NT2/D1 (cell line): ENCODE data around the gene NLRP6.
"Not testable (repeated sequence)": the region's sequence is repeated elsewhere in the genome, so short reads cannot be mapped to it uniquely, and the experiment has no call there.

Experiments
- DNase-seq: peaks from one replicate; pipeline ENCODE4 v3.0.0-alpha.2; 2011; ENCODE audit warnings: low read depth, low spot score
- H3K27me3 ChIP-seq: 2 replicates; pipeline ENCODE4 v1.6.0; 2011; ENCODE audit warnings: mild to moderate bottlenecking; ENCODE audit not compliant: insufficient read length, insufficient read depth
- H3K36me3 ChIP-seq: 2 replicates; pipeline ENCODE4 v1.6.1; 2011; ENCODE audit warnings: mild to moderate bottlenecking, low read length, mixed read lengths; ENCODE audit not compliant: insufficient read depth, insufficient read length
- H3K4me1 ChIP-seq: 2 replicates; pipeline ENCODE4 v1.5.1; 2011; ENCODE audit not compliant: insufficient read depth, insufficient read length
- H3K4me3 ChIP-seq: 2 replicates; pipeline ENCODE4 v1.5.1; 2011; ENCODE audit warnings: low read depth; ENCODE audit not compliant: insufficient read length
- H3K9ac ChIP-seq: 2 replicates; pipeline ENCODE4 v1.6.0; 2011; ENCODE audit warnings: low read depth; ENCODE audit not compliant: insufficient read length
- H3K9me3 ChIP-seq: 2 replicates; pipeline ENCODE4 v1.5.1; 2011; ENCODE audit warnings: mild to moderate bottlenecking, low read length; ENCODE audit not compliant: insufficient read depth
- SUZ12 ChIP-seq: IDR thresholded peaks from 2 replicates; pipeline ENCODE4 v1.6.1; 2011; ENCODE audit not compliant: insufficient read length, insufficient read depth; ENCODE audit errors: extremely low read depth
- YY1 ChIP-seq: IDR thresholded peaks from 2 replicates; pipeline ENCODE4 v1.6.1; 2011; ENCODE audit not compliant: insufficient read length, insufficient read depth
- ZNF274 ChIP-seq: IDR thresholded peaks from 2 replicates; pipeline ENCODE4 v1.6.1; 2011; ENCODE audit warnings: mild to moderate bottlenecking, low read depth, low read length

The NLRP6 gene

DNA sequence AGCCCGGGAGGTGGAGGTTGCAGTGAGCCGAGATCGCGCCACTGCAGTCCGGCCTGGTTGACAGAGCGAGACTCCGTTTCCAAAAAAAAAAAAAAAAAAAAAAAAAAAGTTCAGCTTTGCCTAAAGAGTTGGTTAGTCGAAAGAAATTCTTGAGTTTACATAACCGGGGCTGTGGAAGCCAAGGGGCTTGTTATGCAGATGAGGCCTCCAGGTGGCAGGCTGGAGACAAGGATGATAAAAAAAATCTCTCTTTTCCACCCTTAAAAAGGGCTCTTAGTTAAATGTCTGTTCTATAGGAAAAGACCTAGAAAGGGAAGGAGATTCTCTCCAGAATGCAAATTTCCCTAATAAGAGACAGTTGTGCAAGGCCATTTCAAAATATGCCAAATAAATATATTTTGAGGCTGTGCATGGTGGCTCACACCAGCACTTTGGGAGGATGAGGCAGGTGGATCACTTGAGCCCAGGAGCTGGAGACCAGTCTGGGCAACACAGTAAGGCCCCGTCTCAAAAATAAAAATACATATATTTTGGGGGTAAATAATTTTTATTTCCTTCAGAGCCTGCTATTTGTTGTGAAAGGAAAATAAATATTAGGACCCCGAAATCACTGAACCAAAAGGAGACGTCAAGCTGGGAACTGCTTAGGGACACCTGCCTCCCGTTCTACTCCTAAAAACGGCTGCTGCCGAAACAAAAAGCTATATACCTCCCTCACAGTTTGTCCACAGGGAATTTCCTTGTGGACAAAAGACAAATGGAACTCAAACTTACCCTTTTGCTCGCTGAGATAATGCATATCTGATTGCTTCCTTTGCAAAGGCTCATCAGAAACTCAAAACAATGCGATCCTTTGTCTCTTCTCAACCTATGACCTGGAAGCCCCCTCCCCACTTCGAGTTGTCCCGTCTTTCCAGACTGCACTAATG, 27.0 kb downstream of the NLRP6 start:
- Histone ChIP-seq H3K9me3 (no peaks in the 10 kb centered on the region), H3K36me3 (no peaks in the 10 kb centered on the region), H3K27me3 (no peaks in the 10 kb centered on the region), H3K9ac (no peak overlapping the region), H3K4me1 (peaks cover 26% of the 10 kb centered on the region), H3K4me3 (no peak overlapping the region)
- TF ChIP-seq SUZ12 (no peak), YY1 (no peak), ZNF274 (no peak)
- peak; percentile 93 for DNase-seq

DNA sequence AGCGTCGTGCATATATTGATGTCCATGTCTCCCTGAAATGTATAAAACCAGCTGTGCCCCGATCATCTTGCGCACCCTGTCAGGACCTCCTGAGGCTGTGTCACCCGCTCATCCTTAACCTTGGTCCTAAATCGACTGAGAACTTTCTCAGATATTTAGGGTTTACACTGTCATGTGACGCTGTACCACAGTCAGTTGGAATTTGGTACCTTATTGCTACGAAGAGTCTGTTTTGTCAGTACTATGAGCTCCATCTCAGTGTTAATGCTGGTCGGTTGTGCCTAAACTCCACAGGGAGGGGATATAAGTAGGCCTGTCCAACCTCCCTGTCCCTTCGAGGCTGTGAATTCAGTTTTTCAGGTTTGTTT, 27.6 kb downstream of the NLRP6 start:
- Histone ChIP-seq H3K4me1 (peaks cover 26% of the 10 kb centered on the region), H3K4me3 (no peak overlapping the region), H3K27me3 (no peaks in the 10 kb centered on the region), H3K9me3 (no peaks in the 10 kb centered on the region), H3K36me3 (no peaks in the 10 kb centered on the region), H3K9ac (peak overlapping the region; percentile 39)
- TF ChIP-seq ZNF274: no peak
- no peak for TF ChIP-seq SUZ12
- no peak for TF ChIP-seq YY1
- DNase-seq: no peak

DNA sequence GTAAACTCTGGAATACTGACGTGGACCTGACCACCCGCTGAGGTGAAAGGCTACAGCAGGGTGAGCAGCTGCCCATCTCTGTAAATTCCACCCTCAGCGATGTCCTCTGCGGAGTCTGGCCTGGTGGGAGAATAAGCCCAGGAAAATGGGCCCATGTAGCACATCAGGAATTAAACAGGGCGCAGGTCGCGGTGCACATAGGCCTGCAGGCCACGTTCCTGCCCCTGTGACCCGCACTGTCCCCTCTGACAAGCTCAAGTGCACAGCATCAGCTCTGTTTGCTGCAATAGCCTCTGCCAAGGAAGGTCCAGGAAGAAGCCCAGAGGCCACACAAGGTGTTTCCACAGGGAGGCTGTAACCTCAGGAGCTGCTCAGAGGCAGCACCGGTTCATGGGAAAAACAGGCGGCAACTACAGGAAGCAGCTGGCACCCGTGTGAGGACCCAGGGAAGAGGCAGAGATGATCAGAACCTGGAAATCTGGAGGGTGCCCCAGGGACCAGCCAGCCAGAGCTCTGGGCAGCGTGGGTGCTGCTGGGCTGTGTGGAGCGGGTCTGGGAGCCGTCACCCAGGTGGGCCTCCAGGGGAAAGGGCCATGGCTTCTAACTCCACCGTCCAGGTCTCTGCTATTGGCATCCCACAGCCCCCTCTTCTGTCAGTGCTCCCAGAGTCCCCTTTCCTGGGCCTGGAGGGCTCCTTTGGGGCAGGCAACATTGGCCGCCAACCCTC, 28.6 kb downstream of the NLRP6 start:
- H3K36me3 ChIP-seq: no peaks in the 10 kb centered on the region
- no peak for DNase-seq
- peak overlapping the region; percentile 42 for H3K9ac ChIP-seq
- H3K27me3 ChIP-seq: no peaks in the 10 kb centered on the region
- H3K4me3 ChIP-seq: no peak overlapping the region
- no peaks in the 10 kb centered on the region for H3K9me3 ChIP-seq
- peaks cover 25% of the 10 kb centered on the region for H3K4me1 ChIP-seq
- TF ChIP-seq YY1 (no peak), SUZ12 (no peak), ZNF274 (no peak)

DNA sequence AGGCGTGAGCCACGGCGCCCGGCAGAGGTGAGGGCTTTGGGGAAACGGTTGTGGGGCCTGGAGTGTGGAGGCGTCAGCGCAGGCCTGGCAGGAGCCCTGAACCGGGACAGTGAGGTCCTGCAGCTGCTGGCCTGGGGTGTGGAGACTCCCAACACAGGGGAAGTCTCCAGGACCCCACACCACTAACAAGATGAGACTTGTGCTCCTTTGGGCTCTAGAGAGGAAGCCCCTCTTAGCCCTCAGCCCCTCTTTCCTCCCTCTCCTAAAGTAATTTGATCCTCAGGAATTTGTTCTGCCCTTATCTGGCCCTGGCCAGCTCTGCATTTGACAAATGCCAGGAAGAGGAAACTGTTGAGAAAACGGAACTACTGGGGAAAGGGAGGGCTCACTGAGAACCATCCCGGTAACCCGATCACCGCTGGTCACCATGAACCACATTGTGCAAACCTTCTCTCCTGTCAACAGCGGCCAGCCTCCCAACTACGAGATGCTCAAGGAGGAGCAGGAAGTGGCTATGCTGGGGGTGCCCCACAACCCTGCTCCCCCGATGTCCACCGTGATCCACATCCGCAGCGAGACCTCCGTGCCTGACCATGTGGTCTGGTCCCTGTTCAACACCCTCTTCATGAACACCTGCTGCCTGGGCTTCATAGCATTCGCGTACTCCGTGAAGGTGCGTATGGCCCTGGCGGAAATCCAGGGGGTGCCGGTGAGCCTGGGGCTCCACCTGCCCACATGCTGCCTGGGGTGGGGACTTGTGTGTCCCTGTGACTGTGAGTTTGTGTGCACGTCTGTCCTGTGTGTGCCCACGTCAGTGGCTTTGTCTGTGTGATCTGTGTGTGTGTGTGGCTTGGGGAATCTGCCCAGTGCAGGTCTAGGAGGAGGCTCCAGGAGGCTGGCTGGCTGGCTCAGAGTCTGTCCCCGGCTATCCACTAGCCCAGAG, 29.8 kb downstream of the NLRP6 start, which contains the start of gene IFITM2:
IFITM2 (plus strand) TSS at position 51 of the 943 bp plus-strand sequence; CDS start at position 428, 377 bp downstream.
- Histone ChIP-seq H3K9ac (peak within 1 kb of the TSS; percentile 42), H3K4me1 (peaks cover 25% of the 10 kb centered on the region), H3K4me3 (peak within 1 kb of the TSS; percentile 9)
- not testable (repeated sequence) for H3K9me3 ChIP-seq, H3K27me3 ChIP-seq, H3K36me3 ChIP-seq
- DNase-seq: peak; percentile 63

DNA sequence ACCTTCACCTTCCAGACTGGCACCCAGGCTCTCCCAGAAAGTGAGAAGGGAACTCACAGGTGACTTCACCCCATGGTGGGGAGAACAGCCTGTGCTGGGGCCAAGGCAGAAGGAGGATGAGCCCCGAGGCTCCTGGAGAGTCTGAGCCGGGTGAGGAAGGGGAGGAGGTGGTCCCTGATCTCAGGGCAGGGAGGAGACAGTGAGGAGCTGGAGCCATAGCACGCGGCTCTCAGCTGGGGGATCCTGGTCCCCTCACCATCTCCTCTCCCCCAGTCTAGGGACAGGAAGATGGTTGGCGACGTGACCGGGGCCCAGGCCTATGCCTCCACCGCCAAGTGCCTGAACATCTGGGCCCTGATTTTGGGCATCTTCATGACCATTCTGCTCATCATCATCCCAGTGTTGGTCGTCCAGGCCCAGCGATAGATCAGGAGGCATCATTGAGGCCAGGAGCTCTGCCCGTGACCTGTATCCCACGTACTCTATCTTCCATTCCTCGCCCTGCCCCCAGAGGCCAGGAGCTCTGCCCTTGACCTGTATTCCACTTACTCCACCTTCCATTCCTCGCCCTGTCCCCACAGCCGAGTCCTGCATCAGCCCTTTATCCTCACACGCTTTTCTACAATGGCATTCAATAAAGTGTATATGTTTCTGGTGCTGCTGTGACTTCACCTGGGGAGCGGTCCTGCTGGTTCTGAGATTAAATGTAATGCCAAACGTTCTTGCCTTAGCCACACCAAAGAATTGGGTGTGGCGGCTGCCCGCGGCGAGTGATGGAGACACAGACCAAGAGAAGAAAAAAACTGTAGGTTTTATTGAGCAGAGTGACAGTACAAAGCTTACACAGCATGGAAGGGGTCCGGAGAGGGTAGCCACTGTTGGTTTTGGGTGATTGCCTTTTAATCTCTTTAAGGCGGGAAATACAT, 30.8 kb downstream of the NLRP6 start:
- not testable (repeated sequence) for DNase-seq, H3K36me3 ChIP-seq, H3K27me3 ChIP-seq, H3K4me3 ChIP-seq, H3K9me3 ChIP-seq
- Histone ChIP-seq H3K9ac (peak overlapping the region; percentile 53), H3K4me1 (peaks cover 25% of the 10 kb centered on the region)

DNA sequence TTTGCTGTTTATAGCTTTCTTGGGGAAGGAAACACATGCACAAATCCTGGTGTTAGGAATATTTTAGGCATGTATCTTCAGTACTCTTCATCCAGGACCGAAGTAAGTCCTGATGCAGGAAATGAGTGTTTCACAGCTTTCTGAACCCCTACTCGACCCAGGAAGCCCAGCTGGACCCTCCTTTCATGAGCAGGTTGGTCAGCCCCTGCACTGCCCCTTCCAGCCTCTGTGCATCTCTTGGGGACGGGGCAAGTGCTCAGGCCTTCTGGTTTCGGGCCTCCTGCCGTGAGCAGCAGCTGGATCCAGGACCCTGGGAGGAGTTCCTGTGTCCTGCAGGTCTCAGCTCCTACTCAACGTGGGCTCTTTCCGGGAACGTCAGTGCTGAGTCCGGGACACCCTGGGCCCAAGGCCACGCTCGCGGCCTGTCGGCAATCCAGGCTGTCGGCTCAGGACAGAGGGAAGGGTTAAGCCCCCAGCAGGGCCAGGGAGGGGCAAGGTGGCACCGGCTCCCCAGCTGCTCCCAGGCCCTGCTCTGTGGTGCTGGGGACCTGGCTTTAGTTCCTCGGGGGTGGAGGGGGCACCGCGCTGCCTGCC, 31.9 kb downstream of the NLRP6 start:
- DNase-seq: not testable (repeated sequence)

DNA sequence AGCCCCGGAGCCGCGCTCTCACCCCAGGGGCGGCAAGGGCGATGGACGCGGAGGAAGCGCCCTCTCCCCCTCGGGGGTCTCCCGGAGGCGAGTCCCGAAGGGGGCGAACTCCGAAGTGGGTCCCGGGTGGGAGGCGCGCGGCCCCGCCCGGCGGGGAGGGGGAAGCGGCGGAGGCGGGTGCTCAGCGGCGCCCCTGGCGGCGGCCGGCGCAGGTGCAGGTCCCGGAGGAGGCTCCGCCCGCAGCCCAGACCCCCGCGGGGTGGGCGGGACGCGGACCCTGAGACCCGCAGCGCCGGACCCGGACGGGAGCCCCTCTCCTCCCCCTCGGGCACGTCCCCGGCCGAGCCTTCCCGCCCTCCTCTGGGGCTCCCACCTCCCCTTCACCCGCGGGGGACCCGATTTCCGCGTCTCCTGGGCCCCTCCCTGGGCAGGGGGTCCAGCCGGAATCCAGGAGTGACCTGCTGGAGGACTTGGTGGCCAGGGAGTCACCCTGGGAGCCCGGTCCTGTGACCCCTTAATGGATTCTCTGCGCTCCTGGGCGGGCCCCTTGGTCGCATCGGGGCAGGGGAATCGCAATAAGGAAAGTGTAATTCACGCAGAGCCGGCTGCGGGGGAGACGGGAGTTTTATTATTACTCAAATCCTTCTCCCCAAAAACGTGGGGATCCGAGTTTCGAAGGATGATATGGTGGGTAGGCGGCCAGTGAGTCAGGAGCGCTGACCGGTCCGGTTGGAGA, 33.0 kb downstream of the NLRP6 start:
- peaks cover 29% of the 10 kb centered on the region for H3K4me1 ChIP-seq
- H3K27me3 ChIP-seq, H3K9me3 ChIP-seq, DNase-seq, H3K36me3 ChIP-seq: not testable (repeated sequence)
- peak overlapping the region; percentile 70 for H3K9ac ChIP-seq
- H3K4me3 ChIP-seq: peak overlapping the region; percentile 30

More for the DNA sequence above, 31.9 kb downstream of the NLRP6 start:
- H3K27me3 ChIP-seq, H3K4me3 ChIP-seq, H3K36me3 ChIP-seq, H3K9me3 ChIP-seq: not testable (repeated sequence)
- H3K9ac ChIP-seq: peak overlapping the region; percentile 72
- peaks cover 23% of the 10 kb centered on the region for H3K4me1 ChIP-seq
